HG03097 (cell line): Measurements from ENCODE around the gene FMN2.

ENCODE experiments used
- ATAC-seq: cut with Tn5 transposase; IDR thresholded peaks from one replicate; pipeline ENCODE4 v1.9.1; 2021; ENCODE audit not compliant: unreplicated experiment, low FRiP score

Gene FMN2

DNA sequence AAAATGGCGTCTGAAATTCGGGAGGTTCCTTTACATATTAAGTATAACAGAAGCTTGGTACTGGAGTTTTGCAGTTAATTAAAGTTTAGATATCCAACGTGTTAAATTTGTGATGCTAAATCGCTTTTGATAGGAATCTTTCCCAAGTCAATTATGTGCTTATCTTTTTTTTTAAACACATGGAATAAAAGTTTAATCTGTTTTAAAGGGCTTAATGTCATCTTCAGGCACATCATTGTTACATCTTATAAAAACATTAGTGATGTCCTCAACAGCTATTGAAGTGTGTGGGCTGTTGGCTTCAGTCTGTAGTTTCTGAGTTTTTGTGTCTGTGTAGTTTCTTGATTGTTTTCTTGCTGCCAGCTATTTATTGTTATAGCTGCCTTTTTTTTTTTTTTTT lies 5.3 kb downstream of the FMN2 start:
- ATAC-seq: no peak

DNA sequence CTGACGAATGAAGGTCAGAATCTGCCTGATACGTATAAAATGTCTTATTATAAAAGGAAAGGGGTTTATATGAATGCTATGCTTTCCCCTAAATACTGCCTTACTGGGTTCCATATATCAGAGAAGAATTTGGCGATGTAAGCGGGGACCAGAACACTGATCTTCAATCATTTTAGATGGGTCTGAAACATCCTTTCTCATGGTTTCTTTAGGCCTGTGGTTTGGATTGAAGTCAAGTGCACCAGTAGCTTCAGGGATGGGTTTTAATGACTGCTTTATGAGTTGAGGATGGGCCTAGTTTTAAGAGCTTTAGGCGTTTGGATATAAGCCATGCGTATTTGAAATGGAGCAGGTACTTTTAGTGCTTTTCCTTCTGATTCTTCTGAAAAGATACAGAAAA lies 6.9 kb downstream of the FMN2 start:
- ATAC-seq: no peak

- no peak for ATAC-seq
Observed at GRCh38 chr1:240099329-240099728, 7.6 kb downstream of the FMN2 start.

DNA sequence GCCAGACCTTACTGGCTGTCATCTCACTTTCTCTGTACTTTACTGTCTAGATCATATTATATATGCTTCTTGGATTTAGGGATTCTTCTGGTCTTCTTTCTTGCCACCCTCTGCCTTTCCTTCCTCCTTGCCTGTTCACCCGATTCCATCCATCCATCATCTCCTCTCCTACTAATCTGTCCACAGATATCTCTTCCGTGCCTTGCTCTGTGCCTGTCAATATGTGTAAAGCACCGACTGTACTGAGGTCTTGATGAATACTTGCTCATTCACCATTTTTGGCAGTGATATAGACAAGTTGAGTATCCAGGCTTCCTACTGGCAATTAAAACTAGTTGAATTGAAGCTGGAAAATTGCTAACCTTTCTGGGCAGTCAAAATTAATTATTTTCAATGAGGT lies 8.1 kb downstream of the FMN2 start:
- ATAC-seq: no peak

DNA sequence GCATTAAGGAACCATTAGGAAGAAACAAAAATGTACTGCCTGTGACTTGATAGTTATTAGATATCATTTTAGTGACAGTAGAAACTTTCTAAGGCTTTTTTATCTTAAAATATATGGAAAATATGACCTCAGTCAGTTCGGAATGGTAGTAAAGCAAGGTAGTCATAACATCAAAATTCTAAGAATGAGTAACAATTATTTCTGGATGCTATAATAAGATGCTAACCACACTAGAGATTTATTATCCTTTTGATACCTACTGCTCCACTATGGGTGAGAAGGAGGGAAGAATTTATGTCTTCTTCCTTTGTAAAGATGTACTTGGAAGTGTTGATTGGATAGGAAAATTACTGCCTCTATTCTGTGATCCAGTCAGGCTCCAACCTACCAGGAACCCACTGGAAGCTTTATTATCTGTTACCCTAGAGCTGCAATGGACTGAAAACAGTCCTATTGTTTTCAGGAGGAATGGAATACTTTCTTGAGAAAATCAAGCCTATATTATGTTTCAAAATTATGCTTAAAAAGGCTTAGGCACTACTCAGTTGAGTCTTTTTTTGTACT lies 8.8 kb downstream of the FMN2 start:
- no peak for ATAC-seq

GRCh38 chr1:240101306-240101705 lies 9.6 kb downstream of the FMN2 start:
- no peak for ATAC-seq

- no peak for ATAC-seq
Observed at GRCh38 chr1:240101737-240102136, 10.1 kb downstream of the FMN2 start.

DNA sequence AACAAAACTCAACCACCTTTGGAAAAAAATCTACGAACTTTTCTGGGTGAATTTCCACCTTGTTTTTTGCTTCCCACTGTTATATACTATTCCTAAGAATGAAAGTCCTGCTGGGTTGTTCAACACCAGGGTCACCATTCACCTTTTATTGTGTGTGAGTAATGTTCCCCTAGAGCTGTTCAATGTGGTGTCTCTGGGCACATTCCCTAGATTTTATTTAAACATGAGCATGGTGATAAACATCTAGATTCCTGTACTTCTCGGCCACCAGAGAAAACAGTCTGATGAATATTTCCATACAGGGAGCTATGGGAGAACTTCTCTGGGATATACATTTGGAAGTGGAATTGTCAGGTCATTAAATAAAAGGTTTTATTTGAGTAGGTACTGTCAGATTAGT lies 13.0 kb downstream of the FMN2 start:
- no peak for ATAC-seq

- no peak for ATAC-seq
Observed at GRCh38 chr1:240107058-240107684, 15.5 kb downstream of the FMN2 start.

GRCh38 chr1:240109130-240109529 lies 17.4 kb downstream of the FMN2 start:
- no peak for ATAC-seq

DNA sequence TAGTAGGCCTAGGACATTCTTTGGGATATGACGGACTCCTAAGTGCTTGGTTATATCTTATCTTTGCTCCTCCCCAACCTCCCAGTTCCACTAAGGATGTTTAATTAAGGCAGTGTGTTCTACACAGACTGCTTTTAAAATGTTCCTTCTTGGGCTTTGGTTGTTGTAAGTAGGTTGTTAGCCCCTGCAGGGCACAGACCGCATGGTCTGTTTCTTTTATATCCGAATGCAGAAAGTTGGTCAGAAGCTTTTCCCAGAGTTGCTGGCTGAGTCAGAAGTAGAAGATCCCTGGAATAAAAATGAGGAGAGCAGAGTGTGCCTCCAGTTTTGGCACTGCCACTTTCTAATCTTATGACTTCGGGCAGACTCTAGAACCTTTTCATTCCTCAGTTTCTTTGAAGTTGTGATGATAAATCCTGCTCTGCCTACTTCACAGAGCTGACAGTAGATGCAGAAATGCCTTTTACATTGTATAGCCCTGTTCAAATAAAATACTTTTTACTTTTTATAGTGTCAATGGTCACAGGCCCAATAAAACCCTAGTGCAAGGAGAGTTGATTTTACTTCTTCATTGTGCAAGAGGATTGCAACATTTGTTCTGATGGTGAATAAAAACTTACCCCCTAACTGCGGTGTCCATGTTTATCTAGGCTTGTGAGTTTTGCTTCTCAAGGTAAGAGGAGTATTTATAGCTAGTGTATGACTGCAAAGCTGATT lies 18.4 kb downstream of the FMN2 start:
- no peak for ATAC-seq

GRCh38 chr1:240111558-240111957 lies 19.9 kb downstream of the FMN2 start:
- no peak for ATAC-seq

- ATAC-seq: no peak
Observed at GRCh38 chr1:240114222-240114621, 22.5 kb downstream of the FMN2 start.

DNA sequence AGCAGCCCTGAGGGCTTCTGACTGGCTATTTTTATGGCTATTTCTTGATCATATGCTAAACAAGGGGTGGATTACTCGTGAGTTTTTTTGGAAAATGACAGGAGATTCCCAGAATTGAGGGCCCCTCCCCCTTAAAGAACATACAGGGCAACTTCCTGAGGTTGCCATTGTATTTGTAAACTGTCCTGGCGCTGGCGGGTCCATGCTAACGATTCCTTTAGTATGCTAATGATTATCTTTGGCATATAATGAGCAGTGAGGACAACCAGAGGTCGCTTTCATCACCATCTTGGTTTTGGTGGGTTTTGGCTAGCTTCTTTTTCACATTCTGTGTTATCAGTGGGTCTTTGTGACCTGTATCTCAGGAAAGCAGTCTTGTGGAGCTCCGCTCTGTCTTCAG lies 24.1 kb downstream of the FMN2 start:
- no peak for ATAC-seq

DNA sequence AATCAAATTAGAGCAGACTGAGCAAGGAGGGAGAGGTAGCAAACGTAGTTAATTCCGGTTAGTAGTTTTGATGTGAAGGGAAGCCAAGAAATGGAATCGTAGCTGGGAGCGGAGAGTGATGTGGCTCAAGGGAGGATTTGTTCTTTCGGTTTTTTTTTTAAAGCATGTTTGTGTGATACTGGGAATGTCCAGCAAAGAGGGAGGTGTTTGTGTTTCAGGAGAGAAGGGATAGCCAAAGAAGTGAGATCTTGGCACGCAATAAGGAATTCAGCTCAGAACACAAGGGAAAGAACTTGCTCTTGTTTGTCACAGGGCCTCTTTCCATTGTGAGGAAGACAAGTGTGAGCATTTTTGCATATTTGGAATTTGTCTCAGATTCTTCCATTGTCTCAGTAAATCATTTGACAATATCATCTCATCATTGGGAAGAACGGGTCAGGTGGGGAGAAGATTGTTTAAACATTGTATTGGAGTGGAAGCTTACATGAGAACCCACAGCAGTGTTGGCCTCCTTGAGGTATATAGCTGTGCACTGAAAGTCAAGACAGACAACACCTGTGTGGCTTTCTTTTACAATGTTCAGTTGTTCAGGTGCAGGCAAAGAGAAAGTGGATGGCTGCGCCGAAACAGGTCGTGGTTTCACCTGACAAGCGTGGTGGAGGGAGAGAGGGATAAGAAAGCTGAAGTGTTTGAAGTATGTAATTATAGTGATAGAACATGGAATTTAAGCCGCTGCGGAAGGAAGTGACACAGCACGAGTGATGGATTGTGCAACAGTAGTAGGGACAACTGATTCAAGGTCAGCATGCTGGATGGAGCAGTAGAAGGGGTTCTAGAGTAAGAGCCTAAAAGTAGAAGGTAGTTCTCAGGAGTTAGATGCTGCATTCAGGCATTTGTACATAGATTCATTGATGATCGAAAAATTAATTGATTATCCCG lies 25.4 kb downstream of the FMN2 start:
- no peak for ATAC-seq

- no peak for ATAC-seq
Observed at GRCh38 chr1:240117930-240118329, 26.2 kb downstream of the FMN2 start.

- ATAC-seq: no peak
Observed at GRCh38 chr1:240122639-240123613, 31.2 kb downstream of the FMN2 start.

- no peak for ATAC-seq
Observed at GRCh38 chr1:240126821-240127220, 35.1 kb downstream of the FMN2 start.

GRCh38 chr1:240128366-240128765 lies 36.7 kb downstream of the FMN2 start:
- no peak for ATAC-seq

DNA sequence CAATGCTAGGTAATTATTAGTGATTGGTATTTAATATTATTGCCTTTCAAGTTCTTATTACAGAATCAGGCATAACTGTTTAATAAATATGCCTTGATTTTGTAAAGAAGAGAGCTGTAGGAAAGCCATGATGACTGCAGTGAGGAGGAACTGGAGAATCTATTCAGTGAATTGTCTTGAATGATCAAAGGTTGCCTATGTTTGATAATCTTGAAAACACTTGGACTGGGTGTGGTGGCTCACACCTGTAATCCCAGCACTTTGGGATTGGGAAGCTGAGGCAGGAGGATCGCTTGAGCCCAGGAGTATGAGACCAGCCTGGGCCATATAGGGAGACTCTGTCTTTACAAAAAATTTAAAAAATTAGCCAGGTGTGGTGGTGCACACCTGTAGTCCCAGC lies 42.4 kb downstream of the FMN2 start:
- no peak for ATAC-seq
